Central memory CD8-positive, alpha-beta T cell (primary cell): ENCODE results near the gene GPSM1.

Source experiments
- ATAC-seq: fragments of 150-1000 bp; cut with Tn5 transposase; replicated peaks from 2 replicates; pipeline ENCODE4 v1.10.0; 2022; ENCODE audit warnings: mild to moderate bottlenecking, moderate FRiP score, moderate number of reproducible peaks; ENCODE audit not compliant: poor library complexity, severe bottlenecking; ENCODE audit errors: extremely low read depth
- DNase-seq, 2 donors: peaks; one replicate each; pipeline ENCODE4 v3.0.0; 2021; ENCODE audit warnings: low spot score in 2 of 2
- H3K27ac Mint-ChIP-seq: one replicate; pipeline ENCODE4 v1.8.0; 2022; ENCODE audit warnings: low read depth, mild to moderate bottlenecking, moderate library complexity, mixed read lengths
- H3K27me3 Mint-ChIP-seq: one replicate; pipeline ENCODE4 v1.8.0; 2022; ENCODE audit warnings: mixed read lengths
- H3K36me3 Mint-ChIP-seq: one replicate; pipeline ENCODE4 v1.8.0; 2022; ENCODE audit warnings: mild to moderate bottlenecking, moderate library complexity, mixed read lengths; ENCODE audit not compliant: insufficient read depth
- H3K4me1 Mint-ChIP-seq: one replicate; pipeline ENCODE4 v1.8.0; 2022; ENCODE audit warnings: mixed read lengths
- H3K4me3 Mint-ChIP-seq: one replicate; pipeline ENCODE4 v1.8.0; 2022; ENCODE audit warnings: mild to moderate bottlenecking, moderate library complexity, mixed read lengths
- H3K9me3 Mint-ChIP-seq: one replicate; pipeline ENCODE4 v1.8.0; 2022; ENCODE audit warnings: mixed read lengths

Gene GPSM1

DNA sequence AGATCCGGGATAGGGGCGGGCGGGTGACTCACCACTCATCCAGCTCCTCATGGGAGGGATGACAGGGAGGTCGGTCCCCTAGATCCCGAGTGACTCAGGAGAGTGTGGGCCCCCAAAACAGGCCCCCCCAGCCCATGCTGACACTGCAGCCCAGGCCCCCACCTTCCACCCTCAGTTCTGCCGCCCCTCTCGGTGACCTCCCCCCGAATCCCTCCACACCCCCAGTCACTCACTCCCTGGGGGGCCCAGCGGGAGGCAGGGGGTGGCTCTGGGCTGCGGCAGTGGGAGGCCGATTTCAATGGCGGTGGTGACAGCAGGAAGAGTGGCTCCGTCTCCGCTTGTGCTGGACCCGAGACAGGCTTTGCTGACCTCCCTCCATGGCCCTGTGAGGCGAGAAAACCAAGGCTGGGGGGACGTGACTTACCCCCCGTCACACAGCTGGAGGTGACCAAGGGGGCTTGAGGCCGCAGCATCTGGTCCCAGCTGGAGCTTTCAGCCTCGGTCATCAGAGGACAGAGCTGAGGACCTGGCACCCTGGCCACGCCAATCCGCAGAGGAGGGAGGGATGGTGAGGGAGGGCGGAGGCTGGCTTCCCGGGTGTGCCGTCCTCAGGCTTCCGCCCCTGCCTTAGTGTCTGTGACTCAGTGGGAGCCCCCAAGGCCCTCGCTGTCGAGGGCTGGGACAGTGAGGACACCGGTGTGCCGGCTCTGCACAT lies 9.0 kb downstream of the GPSM1 start:
- DNase-seq: no peak
- Mint-ChIP-seq H3K27ac (no peak overlapping the region), H3K36me3 (peaks cover 2% of the 10 kb centered on the region), H3K9me3 (no peaks in the 10 kb centered on the region), H3K4me3 (no peak overlapping the region), H3K4me1 (no peaks in the 10 kb centered on the region), H3K27me3 (no peaks in the 10 kb centered on the region)
- ATAC-seq: no peak

DNA sequence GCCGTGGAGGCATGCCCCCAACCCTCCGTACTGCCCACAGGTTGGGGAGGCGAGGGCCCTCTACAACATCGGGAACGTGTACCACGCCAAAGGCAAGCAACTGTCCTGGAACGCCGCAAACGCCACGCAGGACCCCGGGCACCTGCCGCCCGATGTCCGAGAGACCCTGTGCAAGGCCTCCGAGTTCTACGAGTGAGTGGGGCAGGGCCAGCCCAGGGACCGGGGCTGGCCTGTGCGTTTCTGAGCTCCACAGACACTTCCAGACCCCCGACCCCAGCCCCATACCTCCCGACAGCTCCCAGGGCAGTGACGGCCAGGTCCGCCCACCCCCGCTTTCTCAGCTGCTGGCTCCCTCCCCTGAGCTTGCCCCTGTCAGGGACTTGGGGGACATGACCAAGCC lies 9.5 kb downstream of the GPSM1 start:
- H3K9me3 Mint-ChIP-seq: no peaks in the 10 kb centered on the region
- no peaks in the 10 kb centered on the region for H3K4me1 Mint-ChIP-seq
- ATAC-seq (no peak), DNase-seq (no peak)
- no peak overlapping the region for H3K4me3 Mint-ChIP-seq
- no peak overlapping the region for H3K27ac Mint-ChIP-seq
- peaks cover 2% of the 10 kb centered on the region for H3K36me3 Mint-ChIP-seq
- H3K27me3 Mint-ChIP-seq: no peaks in the 10 kb centered on the region

DNA sequence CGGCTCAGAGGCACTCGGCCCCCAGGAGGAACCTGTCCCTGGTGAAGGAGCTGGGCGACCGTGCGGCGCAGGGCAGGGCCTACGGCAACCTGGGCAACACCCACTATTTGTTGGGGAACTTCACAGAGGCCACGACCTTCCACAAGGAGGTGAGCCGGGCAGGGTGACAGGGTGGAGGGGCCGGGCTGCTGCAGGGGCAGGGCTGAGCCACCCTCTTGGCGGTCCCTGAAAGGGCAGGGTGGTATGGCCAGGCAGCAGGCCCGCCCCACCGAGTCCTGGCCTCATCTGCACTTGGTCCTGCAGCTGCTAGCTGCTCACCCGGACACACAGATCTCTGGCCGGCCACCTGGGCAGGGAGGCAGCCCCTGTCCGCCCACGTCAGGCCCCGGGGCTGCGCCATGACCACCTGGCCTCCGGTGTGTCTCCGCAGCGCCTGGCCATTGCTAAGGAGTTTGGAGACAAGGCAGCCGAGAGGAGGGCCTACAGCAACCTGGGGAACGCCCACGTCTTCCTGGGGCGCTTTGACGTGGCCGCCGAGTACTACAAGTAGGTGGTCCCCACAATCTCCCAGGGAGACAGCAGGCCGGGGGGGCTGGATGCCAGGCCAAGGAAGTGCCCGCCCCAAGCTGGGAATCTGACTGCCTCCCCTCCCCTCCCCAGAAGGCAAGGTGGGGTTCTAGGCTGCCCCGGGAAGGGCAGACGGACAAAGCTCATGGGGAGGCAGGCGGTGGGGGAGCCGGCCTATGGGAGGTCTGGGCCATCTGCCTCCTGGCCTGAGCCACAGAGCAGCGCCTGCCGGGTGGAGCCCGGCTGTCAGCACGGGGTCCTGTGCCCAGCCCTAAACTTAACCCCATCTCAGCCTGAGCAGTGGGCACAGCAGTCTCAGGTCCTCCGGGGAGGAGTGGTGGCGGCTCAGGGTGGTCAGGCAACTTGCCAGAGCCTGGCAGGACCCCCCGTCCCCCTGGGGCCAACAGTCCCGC lies 10.4 kb downstream of the GPSM1 start:
- Mint-ChIP-seq H3K9me3 (no peaks in the 10 kb centered on the region), H3K36me3 (peaks cover 2% of the 10 kb centered on the region), H3K4me3 (no peak overlapping the region), H3K27ac (no peak overlapping the region), H3K4me1 (no peaks in the 10 kb centered on the region), H3K27me3 (no peaks in the 10 kb centered on the region)
- ATAC-seq: no peak
- DNase-seq: no peak

DNA sequence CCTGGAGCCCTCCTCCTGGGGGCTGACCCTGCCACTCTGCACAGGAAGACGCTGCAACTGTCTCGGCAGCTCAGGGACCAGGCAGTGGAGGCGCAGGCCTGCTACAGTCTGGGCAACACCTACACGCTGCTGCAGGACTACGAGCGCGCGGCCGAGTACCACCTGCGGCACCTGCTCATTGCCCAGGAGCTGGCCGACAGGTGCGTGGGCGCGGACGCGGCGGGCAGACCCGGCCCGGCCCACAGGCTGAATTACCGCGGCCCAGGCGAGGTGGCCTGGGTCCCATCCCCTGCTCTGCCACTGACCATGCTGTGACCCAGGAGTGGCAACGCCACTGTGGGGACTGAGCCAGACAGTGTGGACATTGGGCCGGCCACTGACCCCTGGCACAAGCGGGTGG lies 11.2 kb downstream of the GPSM1 start:
- H3K27ac Mint-ChIP-seq: no peak overlapping the region
- H3K27me3 Mint-ChIP-seq: no peaks in the 10 kb centered on the region
- no peaks in the 10 kb centered on the region for H3K9me3 Mint-ChIP-seq
- no peak overlapping the region for H3K4me3 Mint-ChIP-seq
- no peak for DNase-seq
- no peak for ATAC-seq
- peaks cover 2% of the 10 kb centered on the region for H3K36me3 Mint-ChIP-seq
- no peaks in the 10 kb centered on the region for H3K4me1 Mint-ChIP-seq

DNA sequence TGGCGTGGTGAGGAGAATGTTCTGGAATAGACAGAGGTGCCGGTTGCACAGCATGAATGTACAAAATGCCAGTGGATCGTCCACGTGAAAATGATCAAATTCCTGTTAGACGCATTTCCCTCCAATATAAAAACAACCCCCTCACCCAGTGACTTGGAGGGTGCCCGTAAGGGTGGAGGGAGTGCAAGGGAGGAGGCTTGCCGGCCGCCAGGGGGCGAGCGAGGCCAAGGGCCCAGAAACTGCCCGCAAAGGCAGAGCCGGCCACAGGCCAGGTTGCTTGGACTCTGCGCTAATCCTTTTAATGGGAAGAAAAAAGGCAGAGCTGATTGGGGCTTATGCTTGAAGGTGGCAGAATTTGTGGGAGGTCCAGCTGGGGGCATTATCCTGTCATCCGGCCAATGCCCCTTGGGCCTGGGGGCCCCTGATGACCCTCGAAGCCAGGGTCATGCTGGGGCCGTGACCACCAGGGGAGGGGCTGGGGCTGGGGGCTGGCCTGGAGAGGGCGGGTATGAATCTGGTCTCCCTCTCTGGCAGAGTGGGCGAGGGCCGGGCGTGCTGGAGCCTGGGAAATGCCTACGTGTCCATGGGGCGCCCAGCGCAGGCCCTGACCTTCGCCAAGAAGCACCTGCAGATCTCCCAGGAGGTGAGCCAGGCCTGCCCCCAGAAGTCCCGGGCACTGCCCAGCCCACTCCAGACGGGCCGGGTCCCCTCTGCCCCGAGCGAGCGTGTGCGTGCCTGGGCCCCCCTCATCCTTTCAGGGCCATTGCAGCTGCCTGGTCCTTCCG lies 12.0 kb downstream of the GPSM1 start:
- Mint-ChIP-seq H3K4me1 (no peaks in the 10 kb centered on the region), H3K27me3 (no peaks in the 10 kb centered on the region), H3K9me3 (no peaks in the 10 kb centered on the region), H3K36me3 (peaks cover 2% of the 10 kb centered on the region), H3K27ac (no peak overlapping the region), H3K4me3 (no peak overlapping the region)
- no peak for DNase-seq
- ATAC-seq: no peak

DNA sequence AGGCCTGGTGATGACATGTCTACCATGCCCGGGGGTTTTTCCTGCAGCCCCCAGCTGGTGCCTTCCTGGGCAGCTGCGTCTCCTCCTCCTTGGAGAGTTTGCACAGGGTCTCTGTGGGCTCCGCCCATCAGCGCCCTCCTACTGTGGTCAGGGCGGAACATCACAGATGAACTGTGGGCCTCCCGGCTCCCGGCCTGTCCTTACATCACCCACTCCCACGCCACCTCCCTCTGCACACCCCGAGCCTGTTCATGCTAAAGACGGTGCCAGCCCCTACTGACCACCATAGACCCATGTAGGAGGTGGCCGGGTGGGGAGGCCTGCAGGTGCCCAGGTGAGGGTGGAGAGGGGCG lies 12.6 kb downstream of the GPSM1 start:
- H3K4me1 Mint-ChIP-seq: no peaks in the 10 kb centered on the region
- DNase-seq (no peak), ATAC-seq (no peak)
- no peak overlapping the region for H3K27ac Mint-ChIP-seq
- no peak overlapping the region for H3K4me3 Mint-ChIP-seq
- peaks cover 2% of the 10 kb centered on the region for H3K36me3 Mint-ChIP-seq
- no peaks in the 10 kb centered on the region for H3K27me3 Mint-ChIP-seq
- H3K9me3 Mint-ChIP-seq: no peaks in the 10 kb centered on the region

DNA sequence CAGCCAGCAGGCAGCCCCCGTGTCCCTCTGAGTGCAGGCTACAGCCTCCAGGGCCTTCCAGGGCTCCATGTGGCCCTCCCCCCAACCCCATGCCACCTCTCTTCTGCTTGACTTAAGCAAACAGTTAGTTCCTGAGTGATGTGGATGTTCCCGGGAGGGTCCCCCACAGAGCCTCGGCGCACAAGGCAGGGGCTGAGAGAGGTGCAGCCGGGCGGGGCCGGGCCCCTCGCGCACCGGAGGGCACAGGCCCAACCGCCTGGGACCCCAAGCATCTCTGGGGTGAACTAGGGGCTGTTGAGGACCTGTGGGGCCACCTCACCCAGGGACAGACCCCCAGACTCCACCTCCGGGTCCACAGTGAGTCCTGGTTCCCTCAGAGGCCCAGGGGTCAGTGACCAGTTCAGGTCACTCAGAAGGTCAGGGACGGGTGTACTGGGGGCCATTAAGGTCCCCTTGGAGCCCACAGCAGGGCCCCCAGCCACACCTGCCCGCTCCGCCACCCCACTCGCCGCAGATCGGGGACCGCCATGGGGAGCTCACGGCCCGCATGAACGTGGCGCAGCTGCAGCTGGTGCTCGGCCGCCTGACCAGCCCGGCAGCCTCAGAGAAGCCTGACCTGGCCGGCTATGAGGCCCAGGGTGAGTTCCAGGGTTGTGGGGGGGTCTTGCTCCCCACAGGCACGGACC lies 13.2 kb downstream of the GPSM1 start:
- ATAC-seq (no peak), DNase-seq (no peak)
- H3K27me3 Mint-ChIP-seq: no peaks in the 10 kb centered on the region
- peaks cover 2% of the 10 kb centered on the region for H3K36me3 Mint-ChIP-seq
- no peak overlapping the region for H3K4me3 Mint-ChIP-seq
- no peaks in the 10 kb centered on the region for H3K4me1 Mint-ChIP-seq
- no peak overlapping the region for H3K27ac Mint-ChIP-seq
- H3K9me3 Mint-ChIP-seq: no peaks in the 10 kb centered on the region

DNA sequence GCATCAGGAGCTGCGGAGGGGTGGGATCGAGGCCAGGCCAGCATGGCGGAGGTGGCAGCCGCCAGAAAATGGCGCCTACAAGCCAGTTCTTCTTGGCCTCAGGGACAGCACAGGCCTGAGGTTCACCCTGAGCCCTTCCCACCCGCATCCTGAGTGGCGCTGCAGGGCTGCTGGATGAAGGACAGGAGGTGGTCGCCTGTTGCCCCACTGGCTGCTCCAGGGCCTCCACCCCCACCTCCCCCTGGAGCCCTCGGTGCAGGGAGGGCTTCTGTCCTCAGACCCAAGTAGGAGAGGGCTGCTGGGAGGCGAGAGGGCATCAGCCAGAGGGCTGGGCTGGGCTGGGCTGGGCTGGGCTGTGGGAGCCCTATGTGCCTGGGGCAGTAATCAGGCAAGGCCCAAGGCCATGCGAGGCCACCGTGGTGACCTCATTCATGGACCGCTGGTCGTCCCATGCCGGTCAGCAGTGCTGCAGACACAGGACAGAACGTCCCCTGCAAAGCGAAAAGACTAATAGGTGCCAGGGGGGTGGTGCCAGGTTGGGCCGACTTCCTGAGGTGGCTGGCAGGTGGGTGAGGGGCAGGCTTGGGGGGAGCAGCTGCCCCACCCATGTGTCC lies 13.8 kb downstream of the GPSM1 start:
- DNase-seq (no peak), ATAC-seq (no peak)
- no peaks in the 10 kb centered on the region for H3K9me3 Mint-ChIP-seq
- no peak overlapping the region for H3K27ac Mint-ChIP-seq
- peaks cover 2% of the 10 kb centered on the region for H3K36me3 Mint-ChIP-seq
- H3K27me3 Mint-ChIP-seq: no peaks in the 10 kb centered on the region
- H3K4me3 Mint-ChIP-seq: no peak overlapping the region
- H3K4me1 Mint-ChIP-seq: no peaks in the 10 kb centered on the region

DNA sequence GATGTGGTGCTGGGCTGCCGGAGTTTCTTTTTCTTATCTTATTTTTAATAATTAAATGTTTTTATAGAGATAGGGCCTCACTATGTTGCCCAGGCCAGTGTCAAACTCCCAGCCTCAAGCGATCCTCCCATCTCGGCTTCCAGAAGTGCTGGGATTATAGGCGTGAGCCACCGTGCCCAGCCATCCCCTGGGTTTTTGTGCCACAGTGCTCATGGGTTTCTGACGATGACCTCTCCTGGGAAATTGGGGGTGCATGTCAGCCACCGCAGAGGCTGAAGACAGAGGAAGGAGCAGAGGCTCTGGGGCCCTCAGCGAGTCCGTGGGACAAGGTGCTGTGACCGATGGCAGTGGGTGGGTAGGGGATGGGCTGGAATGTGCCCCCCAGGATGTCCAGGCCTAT lies 14.4 kb downstream of the GPSM1 start:
- H3K27ac Mint-ChIP-seq: no peak overlapping the region
- H3K4me3 Mint-ChIP-seq: no peak overlapping the region
- peaks cover 2% of the 10 kb centered on the region for H3K36me3 Mint-ChIP-seq
- ATAC-seq (no peak), DNase-seq (no peak)
- H3K9me3 Mint-ChIP-seq: no peaks in the 10 kb centered on the region
- no peaks in the 10 kb centered on the region for H3K27me3 Mint-ChIP-seq
- no peaks in the 10 kb centered on the region for H3K4me1 Mint-ChIP-seq

DNA sequence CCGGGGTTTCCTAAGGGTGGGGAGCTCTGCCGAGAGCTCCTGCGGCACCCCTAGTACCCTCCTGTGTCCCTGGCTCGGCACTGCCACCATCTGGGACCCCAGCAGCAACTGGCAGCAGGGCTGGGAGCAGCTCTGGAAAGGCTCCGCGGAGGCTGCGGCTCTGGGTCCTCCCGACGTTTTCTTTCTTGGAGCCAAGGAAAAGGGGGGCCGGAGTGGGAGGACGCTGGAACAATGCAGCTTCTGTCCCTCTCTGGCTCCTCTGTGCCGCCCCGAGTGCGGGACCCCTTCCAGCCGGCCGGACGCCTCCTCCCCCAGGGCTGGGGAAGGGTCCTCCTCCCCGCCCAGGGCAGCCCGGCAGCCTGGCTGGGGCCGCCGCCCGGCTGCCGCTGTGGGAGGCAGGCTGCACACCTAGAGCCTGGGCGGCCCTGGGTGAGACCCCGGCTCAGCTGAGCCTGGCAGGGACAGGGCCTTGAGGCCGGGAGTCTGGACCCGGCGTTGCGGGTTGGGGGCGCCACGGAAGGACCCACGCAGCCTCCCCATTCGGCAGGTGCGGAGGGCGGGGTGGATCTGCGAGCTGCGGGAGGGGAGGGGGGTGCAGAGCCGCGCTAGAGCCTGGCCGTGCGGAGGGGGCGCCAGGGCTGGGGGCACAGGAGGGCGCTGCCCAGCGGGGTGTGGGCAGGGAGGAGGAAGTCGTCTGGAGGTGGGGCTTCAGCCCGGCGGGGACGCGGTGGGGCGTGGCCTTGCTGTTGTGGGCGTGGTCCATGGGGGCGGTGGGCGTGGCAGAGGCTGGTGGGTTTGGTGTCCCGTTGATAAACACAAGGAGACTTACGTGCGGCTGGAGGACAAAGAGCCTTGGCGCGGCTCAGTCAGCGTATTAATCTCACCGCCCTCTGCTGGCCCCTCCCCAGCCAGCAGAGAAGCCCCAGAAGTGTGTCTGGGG lies 15.1 kb downstream of the GPSM1 start:
- no peak overlapping the region for H3K4me3 Mint-ChIP-seq
- H3K4me1 Mint-ChIP-seq: no peaks in the 10 kb centered on the region
- no peaks in the 10 kb centered on the region for H3K36me3 Mint-ChIP-seq
- no peaks in the 10 kb centered on the region for H3K9me3 Mint-ChIP-seq
- no peak overlapping the region for H3K27ac Mint-ChIP-seq
- ATAC-seq (peak; percentile 36), DNase-seq (peak; percentile 42 to 45)
- no peaks in the 10 kb centered on the region for H3K27me3 Mint-ChIP-seq

DNA sequence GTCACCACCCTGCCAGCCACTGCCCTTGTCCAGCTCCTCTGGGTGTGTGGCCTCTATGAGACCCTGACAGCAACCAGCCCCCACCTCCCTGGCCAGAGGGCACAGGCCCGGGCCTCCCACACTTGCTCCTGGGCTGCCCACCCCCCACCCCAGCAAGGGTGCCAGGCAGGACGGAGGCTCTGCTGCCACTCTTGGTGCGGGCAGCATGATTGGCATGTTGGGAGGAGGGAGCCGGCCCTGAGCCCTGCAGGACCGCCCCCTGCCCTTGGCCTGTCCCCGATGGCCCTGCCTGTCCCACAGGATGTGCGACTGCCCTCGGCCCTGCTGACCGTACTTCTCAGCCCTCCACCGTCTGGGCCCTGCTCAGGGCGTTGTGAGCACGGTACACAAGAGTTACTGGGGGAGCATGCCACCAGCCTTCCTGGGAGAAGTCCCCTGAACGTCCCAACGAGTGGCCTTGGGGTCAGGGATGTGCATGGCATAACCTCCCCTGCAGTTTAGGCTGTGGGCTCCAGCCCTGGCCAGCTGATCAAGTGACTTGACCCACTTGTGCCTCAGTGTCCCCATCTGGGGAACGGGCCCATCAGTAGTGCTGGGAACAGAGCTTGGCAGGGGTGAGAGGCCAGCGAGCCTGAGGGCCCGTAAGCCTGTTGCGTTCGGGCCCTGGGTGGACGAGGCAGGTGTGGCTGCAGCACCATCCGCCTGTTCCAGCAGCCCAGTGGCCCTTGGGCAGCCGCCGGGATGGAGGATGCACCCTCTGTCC lies 16.0 kb downstream of the GPSM1 start:
- no peak for DNase-seq
- Mint-ChIP-seq H3K4me1 (no peaks in the 10 kb centered on the region), H3K27me3 (no peaks in the 10 kb centered on the region), H3K4me3 (no peak overlapping the region), H3K27ac (no peak overlapping the region), H3K36me3 (no peaks in the 10 kb centered on the region), H3K9me3 (no peaks in the 10 kb centered on the region)
- no peak for ATAC-seq
